Measurements from ENCODE around the gene RABAC1.

DNA sequence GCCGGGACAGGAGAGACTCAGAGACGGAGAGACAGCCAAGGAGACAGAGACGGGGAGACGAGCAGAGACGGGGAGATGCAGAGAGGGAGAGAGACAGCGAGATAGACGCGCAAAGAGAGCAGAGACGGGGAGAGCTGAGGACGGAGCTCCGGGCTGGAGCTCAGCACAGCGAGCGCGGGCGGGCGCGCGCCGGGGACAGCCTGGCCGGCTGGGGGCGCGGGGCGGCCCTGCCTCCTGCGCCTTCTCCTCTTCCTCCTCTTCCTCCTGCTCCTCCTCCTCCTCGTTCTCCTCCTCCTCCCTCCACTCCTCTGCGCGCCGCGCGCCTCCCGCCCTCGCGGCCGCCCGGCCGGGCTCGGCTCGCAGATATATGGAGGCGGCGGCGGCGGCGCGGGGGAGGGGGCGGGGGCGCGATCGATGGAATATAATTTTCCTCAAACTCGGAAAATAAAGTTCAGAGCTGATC lies 30.9 kb downstream of the RABAC1 start, which contains the start of gene ERFL:
- TF ChIP-seq, protein P1, sequence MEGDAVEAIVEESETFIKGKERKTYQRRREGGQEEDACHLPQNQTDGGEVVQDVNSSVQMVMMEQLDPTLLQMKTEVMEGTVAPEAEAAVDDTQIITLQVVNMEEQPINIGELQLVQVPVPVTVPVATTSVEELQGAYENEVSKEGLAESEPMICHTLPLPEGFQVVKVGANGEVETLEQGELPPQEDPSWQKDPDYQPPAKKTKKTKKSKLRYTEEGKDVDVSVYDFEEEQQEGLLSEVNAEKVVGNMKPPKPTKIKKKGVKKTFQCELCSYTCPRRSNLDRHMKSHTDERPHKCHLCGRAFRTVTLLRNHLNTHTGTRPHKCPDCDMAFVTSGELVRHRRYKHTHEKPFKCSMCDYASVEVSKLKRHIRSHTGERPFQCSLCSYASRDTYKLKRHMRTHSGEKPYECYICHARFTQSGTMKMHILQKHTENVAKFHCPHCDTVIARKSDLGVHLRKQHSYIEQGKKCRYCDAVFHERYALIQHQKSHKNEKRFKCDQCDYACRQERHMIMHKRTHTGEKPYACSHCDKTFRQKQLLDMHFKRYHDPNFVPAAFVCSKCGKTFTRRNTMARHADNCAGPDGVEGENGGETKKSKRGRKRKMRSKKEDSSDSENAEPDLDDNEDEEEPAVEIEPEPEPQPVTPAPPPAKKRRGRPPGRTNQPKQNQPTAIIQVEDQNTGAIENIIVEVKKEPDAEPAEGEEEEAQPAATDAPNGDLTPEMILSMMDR (IDR thresholded peaks at IDR 0.05; ENCODE audit: insufficient read depth, low read depth, low read length), result no peak
- TF ChIP-seq EZH2 (IDR thresholded peaks at IDR 0.05; ENCODE audit: insufficient read depth, low read length), result no peak
